ENCODE results near the gene LIPH.
"Not testable (repeated sequence)": the region's sequence is repeated elsewhere in the genome, so short reads cannot be mapped to it uniquely, and the experiment has no call there.

LIPH gene

GRCh38 chr3:185484296-185484695, 68.1 kb downstream of the LIPH start:
- DNase-seq = no peak

GRCh38 chr3:185479373-185479945, 72.9 kb downstream of the LIPH start:
- no peak for DNase-seq

GRCh38 chr3:185477316-185477715, 75.1 kb downstream of the LIPH start:
- no peak for DNase-seq

- not testable (repeated sequence) for DNase-seq
Observed at GRCh38 chr3:185474922-185475321, 77.5 kb downstream of the LIPH start.

- no peak for DNase-seq
Observed at GRCh38 chr3:185473290-185473815, 79.0 kb downstream of the LIPH start.

GRCh38 chr3:185470323-185470722, 82.1 kb downstream of the LIPH start:
- no peak for DNase-seq

GRCh38 chr3:185469542-185469941, 82.8 kb downstream of the LIPH start:
- no peak for DNase-seq

GRCh38 chr3:185466123-185466522, 86.3 kb downstream of the LIPH start:
- not testable (repeated sequence) for DNase-seq

GRCh38 chr3:185465471-185465870, 86.9 kb downstream of the LIPH start:
- no peak for DNase-seq

GRCh38 chr3:185460719-185461350, 91.6 kb downstream of the LIPH start:
- DNase-seq = no peak

GRCh38 chr3:185460309-185460708, 92.1 kb downstream of the LIPH start:
- DNase-seq = no peak

- DNase-seq = no peak
Observed at GRCh38 chr3:185457376-185457775, 95.0 kb downstream of the LIPH start.
